Fibroblast of skin of left biceps (primary cell): ENCODE measurements around the gene STK10.
A peak's percentile ranks its signal among the peaks of the same experiment; 100 is the strongest.

Experiments
- DNase-seq, 2 experiments: peaks; one replicate each; pipeline ENCODE4 v3.0.0-alpha.2; 2013; ENCODE audit warnings: low read depth in 2 of 2

Gene STK10

DNA sequence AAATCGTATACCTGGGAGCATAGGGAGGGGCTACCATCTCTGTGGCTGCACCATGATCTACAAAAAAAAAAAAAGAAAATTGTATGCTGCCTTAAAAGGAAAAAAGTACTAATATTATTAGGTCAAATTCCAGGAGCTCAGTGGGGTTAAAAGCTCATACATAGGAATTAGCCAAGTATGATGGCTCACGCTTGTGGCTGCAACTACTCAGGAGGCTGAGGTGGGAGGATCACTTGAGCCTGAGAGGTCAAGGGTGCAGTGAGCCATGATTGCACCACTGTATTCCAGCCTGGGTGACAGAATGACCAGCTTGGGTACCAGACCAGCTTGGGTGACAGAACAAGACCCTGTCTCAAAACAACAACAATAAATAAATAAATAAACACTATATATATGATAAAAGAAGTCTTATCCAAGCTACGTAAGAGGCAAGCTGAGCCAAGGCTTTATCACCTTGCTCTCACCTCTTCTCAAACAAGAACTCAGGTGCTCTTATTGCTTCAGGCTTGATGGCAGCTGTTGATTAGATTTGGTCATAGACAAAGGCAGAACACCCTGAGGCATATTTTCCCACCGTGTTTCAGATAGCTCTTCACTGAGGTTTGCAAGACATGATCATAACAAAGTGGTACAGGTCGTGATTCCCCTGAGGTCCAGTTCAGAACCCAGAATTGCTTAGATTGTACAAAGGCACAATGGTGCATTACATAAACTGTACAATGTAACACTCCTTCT, 178.3 kb downstream of the STK10 start:
- DNase-seq = no peak

DNA sequence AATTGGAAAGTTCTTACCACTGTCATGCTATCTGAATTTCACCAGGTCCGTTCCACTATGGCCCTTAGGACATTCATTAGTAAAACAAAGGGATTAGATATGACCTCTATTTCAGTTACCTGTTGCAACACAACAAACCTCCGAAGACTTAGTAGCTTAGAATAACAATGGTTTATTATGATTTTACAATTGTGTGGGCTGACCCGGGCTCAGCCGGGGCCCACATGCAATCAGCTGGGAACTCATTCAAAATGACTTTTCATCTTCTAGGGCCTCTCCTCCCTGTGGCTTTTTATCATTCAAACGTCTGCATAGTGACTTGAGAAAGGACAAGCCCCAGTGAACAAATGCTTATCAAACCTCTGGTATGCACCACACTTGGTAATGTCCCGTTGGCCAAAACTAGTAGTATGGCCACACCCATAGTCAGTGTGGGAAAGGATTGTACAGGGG, 179.3 kb downstream of the STK10 start:
- DNase-seq = no peak

DNA sequence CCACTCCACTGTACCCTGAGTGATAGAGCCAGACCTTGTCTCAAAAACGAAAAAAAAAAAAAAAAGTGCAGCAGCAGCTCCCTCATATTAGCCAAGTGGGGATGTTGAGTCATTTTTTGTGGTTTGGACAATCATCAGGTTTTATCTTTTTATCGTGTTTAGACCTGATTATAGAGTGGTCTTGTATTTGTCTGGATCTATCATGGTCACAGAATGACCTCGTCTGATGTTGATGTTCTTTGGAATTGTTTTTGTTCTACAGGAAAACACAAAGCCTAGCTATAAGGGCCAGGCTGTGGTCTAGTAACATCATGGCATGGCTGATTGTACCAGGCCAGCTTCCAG, 179.9 kb downstream of the STK10 start:
- DNase-seq = no peak

DNA sequence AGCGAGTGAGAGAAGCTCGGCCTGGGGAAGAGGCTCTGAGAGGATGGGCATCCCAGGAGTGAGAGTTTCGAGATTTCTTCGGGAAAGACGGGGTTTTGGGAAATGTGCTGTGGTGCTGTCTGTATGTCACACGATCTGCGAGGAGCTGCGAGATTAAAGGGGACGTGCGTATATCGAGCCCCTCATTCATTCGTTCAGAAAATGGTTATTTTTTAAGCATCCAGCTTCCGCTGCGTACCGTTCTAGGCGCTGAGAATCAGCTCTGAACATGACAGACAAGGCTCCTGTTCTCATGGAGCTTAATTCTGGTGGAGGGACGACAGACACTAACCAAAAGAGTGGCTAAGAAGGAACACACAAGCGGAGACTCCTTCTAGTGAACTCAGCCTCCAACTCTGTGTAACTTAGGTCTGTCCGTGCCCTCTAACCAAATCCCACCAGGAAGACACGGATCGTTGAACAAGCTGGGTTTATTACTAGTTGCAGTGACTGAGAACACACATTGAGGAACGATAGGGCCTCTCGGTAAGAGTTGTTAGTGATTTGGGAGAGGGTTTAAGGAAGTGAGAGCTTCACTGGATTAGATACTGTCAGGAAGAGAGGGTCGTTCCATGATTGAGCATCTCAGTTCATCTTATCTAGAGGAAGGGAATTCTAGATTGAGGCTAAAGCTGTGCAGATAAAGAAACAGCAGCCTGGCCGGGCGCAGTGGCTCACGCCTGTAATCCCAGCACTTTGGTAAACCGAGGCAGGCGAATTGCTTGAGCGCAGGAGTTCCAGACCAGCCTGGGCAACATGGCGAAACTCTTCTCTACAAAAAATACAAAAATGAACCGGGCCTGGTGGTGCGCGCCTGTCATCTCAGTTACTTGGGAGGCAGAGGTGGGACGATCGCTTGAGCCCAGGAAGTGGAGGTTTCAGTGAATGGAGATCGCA, 180.6 kb downstream of the STK10 start:
- no peak for DNase-seq

DNA sequence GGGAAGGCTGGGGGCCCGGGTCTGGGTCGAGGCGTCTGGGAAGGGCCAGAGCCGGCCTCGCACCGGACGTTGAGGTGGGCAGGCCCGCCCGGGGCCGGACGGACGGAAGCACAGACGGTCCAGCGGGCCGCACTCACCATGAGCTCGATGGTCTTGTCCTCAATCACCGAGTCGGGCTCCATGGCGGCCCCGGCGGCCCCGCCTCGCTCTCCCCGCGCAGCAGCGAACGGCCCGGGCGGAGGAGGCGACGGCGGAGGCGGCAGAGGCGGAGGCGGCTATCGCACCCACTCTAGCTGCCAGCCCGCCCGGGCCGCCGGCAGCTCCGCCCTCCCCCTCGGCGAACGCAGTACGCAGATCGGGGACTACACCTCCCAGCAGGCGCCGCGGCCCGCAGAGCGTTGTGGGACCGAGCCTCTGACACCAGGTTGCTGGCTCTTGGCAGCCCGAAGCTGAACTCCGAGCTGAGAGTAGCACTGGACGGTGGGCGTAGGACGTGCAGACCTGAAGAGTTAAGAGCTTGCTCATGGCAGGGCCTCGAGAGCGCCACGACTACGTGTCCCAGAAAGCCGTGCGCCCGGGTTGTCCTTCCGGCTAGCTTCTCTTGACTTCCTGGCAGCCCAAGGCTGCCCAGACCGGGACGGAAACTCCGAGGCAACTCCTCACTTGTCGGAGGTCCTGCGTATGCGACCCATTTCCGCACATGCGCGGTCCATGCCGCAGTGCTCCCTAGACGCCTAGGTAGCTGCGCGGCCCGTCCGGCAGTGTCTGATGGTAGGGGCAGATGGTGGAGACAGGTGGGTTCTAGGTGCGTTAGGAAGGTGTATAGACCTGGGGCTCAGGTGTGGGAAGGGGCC, 181.5 kb downstream of the STK10 start, which contains the start of gene FBXW11:
Gene FBXW11, minus strand, starts transcription at position 318 of the 854 bp plus-strand sequence. Its CDS starts 136 bp downstream, at position 182.
- DNase-seq = peak; percentile 88 to 89

DNA sequence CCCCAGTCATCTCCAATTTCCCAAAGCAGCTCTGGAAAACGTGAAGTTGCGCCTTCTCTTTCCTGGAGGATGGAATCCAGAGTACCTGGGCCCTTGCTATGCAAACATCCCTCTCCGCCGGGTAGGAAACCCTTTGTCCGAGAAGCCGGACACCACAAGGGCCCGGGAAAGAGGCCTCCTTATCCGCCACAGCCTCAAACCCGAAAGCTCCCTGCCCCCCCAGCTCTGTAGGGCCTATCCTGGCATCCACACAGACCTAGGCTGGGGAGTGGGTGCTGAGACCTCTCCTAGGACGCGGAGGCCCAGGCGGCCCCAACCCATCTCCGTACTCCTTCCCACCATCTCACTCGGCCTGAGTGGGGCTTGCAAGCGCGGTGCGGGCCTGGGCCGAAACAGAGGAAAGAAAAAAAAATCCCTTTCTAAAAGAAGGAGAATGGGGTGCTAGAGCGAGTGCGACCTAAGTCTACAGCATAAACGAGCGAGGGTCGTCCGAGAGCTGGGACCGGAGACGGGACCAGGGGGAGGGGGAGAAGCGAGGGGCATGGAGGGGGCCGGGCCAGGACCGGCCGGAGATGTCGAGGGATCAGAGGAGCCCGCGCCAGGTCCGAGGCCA, 182.2 kb downstream of the STK10 start:
- DNase-seq = no peak

DNA sequence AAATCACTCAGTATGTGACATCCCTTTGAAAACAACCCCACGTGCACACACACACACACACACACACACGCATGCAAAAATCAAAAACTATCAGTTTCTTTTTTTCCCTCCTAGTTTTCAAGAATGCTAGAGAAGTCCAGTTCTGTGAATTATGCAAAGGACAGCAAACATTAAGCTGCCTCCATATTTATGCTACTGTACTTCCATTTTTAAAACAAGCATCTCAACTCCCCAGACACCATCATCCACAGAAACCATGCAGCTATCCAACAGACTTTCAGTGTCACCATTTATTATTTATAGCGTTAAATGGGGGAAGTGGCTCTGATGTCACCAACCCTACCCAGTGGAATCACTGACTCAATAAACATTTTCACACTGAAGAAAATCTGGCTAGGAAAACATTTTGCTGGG, 183.2 kb downstream of the STK10 start:
- no peak for DNase-seq

DNA sequence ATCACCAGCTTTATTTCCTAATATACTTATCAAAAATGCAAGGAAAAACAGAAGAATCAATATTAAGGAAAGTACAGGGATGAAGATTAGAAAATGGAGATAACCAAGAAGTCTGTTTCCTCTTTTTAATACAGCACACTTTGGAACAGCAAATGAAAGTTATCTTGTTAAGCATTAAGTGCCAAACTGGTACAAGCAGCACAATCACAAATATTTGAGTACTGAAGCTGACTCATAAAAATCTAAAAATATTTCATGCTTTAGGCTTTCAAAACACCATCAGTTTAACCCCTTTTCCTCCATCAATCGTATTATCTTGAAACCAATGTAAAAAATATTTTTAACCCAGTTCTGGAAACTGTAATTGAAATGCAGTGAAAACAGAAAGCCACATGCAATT, 184.3 kb downstream of the STK10 start:
- no peak for DNase-seq

DNA sequence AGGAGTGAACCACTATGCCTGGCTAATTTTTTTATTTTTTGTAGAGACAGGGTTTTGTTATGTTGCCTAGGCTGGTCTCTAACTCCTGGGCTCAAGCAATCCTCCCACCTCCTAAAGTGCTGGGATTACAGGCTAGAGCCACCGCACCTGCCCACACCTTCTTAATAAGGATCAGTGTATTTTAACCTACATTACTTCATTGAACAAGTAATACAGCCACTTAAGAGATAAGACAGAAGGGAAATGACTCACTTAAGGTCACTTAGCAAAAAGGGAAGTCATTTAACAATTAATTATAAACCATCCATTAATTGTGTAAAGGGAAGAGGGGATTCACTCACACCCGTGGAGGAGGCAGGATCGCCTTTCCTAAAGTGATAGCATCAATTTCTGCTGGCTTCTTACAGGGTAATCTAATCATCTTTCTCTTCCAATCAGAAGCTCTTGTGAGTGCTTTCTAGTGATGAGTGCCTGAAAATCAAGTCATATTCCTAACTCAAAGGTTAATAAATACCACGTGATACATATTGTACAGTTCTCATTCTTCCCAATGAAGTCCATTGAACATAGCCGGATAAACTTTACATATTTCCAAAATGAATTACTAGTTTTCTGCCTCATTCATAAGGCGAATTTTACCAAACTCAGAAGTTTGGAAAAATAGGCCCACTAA, 185.0 kb downstream of the STK10 start:
- no peak for DNase-seq

DNA sequence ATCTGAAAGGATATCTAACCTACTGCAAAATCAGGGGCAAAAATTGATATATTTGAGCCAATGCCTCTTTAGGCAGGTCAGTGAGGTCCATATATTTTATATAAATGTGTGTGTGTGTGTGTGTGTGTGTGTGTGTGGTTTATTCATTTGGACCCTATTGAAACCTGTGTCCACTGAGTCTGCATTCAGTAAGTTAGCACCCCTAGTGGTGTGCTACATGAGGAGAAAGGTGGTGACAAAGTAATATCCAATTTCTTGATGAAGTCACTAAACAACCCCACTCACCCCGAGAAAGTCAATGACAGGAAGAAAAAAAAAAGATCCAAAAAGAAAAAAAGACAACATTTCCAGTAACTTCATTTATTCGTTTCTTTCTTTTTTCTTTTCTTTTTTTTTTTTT, 185.7 kb downstream of the STK10 start:
- no peak for DNase-seq

DNA sequence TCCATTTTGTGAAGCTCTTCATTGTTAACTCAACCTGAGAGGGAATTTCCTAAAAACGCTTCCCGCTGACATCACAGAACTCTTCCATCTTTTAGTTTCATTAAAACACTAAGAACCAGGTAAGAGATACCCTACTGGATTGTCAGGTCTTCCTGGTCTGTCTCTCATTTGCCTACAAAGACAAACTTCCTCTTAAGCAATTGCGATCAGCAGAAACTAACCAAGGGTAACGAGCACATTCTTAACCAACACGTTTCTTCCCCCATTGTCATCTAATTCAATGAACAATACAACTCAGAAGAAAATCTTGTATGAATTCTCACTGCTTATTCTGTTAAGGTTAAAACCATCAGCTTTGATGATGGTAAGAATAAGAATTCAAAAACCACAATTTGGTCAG, 188.1 kb downstream of the STK10 start:
- no peak for DNase-seq

DNA sequence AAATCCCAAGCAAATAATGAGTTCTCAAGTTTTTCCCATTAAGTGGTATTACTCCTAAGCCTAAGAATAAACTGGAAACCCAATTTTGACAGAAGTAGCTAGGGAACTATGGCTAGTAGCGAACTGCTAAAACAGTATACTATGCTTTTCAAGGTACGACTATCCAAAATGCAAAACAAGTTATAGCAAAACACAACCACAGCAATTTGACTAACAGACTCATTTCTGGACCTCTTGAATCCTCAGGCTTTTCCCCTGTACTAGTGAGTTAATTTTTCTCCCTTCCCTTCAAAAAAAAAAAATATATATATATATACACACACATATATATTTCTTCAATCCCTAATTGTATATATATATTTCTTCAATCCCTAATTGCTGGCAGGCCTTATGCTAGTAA, 188.9 kb downstream of the STK10 start:
- no peak for DNase-seq

DNA sequence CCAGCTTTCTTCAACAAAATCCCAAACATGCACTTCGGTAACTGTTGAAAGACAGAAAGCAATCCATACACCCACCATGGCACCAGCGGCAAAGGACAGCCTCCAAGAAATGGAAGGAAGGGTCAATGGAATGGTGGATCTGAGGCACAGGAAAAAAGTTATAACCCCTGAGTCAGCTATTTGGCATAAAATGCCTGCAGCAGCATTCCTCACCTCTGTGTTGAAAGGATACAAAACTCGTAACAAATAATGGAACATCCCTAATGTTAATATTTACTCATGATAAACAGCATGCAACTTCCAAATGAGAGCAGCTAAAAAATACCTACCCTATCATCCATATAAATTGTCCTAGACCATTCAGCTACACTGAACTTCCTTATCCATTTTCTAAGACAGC, 191.0 kb downstream of the STK10 start:
- DNase-seq = no peak

DNA sequence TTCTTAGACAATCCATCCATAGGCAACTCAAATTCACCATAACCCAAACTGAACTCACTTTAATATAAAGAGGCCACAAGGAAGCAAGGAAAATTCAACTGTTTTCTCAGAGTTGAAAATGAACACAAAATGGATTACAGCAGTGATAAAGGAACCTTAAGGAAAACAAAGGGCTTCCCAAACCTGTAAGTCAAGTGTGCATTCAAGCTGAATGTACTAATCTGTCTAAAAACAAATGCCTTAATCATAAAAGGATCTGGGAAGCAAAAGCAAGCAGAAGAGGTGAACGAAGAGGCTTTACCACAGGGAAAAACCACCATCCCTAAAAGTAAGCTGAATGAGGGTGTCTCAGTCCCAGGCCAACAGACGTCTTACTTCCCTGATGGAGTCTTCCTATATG, 195.2 kb downstream of the STK10 start:
- DNase-seq = no peak

DNA sequence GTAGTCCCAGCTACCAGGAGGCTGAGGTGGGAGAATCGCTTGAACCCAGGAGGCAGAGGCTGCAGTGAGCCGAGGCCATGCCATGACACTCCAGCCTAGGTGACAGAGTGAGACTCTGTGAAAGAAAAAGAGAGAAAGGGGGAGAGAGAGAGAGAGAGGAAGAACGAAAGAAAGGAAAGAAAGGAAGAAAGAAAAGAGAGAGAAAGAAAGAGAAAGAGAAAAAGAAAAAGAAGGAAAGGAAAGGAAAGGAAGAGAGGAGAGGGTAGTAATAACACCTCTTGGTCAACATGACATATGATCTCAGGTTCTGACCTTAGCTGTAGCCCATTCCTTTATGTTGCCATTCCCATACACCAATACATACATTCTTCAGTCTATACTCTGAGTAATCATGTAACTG, 195.7 kb downstream of the STK10 start:
- DNase-seq = no peak
